Adipocyte (in vitro differentiated cells): ENCODE measurements around the gene NFKBIE.

Experiments used
- DNase-seq: peaks from one replicate; pipeline ENCODE4 v3.0.0-alpha.2; 2015; ENCODE audit warnings: low read depth
- H3K27me3 ChIP-seq: replicated peaks from 2 replicates; pipeline ENCODE4 v1.7.0; 2013; ENCODE audit warnings: mild to moderate bottlenecking, low read length, moderate library complexity; ENCODE audit not compliant: control insufficient read depth, insufficient read depth
- H3K36me3 ChIP-seq: 2 replicates; pipeline ENCODE4 v1.7.0; 2013; ENCODE audit warnings: low read length, mild to moderate bottlenecking, moderate library complexity; ENCODE audit not compliant: control insufficient read depth, insufficient read depth, severe bottlenecking
- H3K4me1 ChIP-seq: 2 replicates; pipeline ENCODE4 v1.7.0; 2013; ENCODE audit warnings: mild to moderate bottlenecking, low read length, moderate library complexity; ENCODE audit not compliant: control insufficient read depth, insufficient read depth
- H3K4me3 ChIP-seq: 2 replicates; pipeline ENCODE4 v1.7.0; 2013; ENCODE audit warnings: mild to moderate bottlenecking, low read length, moderate library complexity
- H3K9ac ChIP-seq: 2 replicates; pipeline ENCODE4 v1.7.0; 2013; ENCODE audit warnings: mild to moderate bottlenecking, low read length, moderate library complexity
- H3K9me3 ChIP-seq: 2 replicates; pipeline ENCODE4 v1.7.0; 2013; ENCODE audit warnings: mild to moderate bottlenecking, low read length, moderate library complexity; ENCODE audit not compliant: control insufficient read depth

Gene NFKBIE

GRCh38 chr6:44226368-44227147 is 38.8 kb downstream of the NFKBIE start:
- peaks cover 71% of the 10 kb centered on the region for H3K4me1 ChIP-seq
- no peak overlapping the region for H3K4me3 ChIP-seq
- H3K27me3 ChIP-seq: no peaks in the 10 kb centered on the region
- H3K9me3 ChIP-seq: no peaks in the 10 kb centered on the region
- DNase-seq: no peak
- peak overlapping the region; percentile 48 for H3K9ac ChIP-seq
- peaks cover 13% of the 10 kb centered on the region for H3K36me3 ChIP-seq

GRCh38 chr6:44225579-44226325 is 39.6 kb downstream of the NFKBIE start:
- Histone ChIP-seq H3K9me3 (no peaks in the 10 kb centered on the region), H3K4me3 (no peak overlapping the region), H3K4me1 (peaks cover 78% of the 10 kb centered on the region), H3K36me3 (peaks cover 10% of the 10 kb centered on the region), H3K27me3 (no peaks in the 10 kb centered on the region), H3K9ac (peak overlapping the region; percentile 48)
- DNase-seq: no peak

GRCh38 chr6:44224965-44225305 is 40.4 kb downstream of the NFKBIE start:
- no peaks in the 10 kb centered on the region for H3K27me3 ChIP-seq
- H3K9me3 ChIP-seq: no peaks in the 10 kb centered on the region
- peaks cover 4% of the 10 kb centered on the region for H3K36me3 ChIP-seq
- peaks cover 75% of the 10 kb centered on the region for H3K4me1 ChIP-seq
- DNase-seq: no peak
- H3K4me3 ChIP-seq: no peak overlapping the region
- no peak overlapping the region for H3K9ac ChIP-seq

GRCh38 chr6:44224029-44224964 is 41.1 kb downstream of the NFKBIE start:
- no peaks in the 10 kb centered on the region for H3K9me3 ChIP-seq
- peak overlapping the region; percentile 63 for H3K9ac ChIP-seq
- H3K36me3 ChIP-seq: no peaks in the 10 kb centered on the region
- no peaks in the 10 kb centered on the region for H3K27me3 ChIP-seq
- DNase-seq: peak; percentile 26
- H3K4me1 ChIP-seq: peaks cover 70% of the 10 kb centered on the region
- H3K4me3 ChIP-seq: peak overlapping the region; percentile 77

- Histone ChIP-seq H3K9me3 (no peaks in the 10 kb centered on the region), H3K9ac (peak within 1 kb of the TSS; percentile 68), H3K27me3 (no peaks in the 10 kb centered on the region), H3K4me1 (peaks cover 69% of the 10 kb centered on the region), H3K36me3 (no peaks in the 10 kb centered on the region), H3K4me3 (peak within 1 kb of the TSS; percentile 80)
- DNase-seq: peak; percentile 80
Observed at GRCh38 chr6:44223319-44224028, 41.9 kb downstream of the NFKBIE start, which contains the start of gene SLC29A1. Gene SLC29A1 (plus strand): TSS chr6:44223595. CDS start chr6:44227314, 3,719 bp downstream.

- Histone ChIP-seq H3K9me3 (no peaks in the 10 kb centered on the region), H3K36me3 (no peaks in the 10 kb centered on the region), H3K4me1 (peaks cover 69% of the 10 kb centered on the region), H3K4me3 (peak overlapping the region; percentile 80), H3K27me3 (no peaks in the 10 kb centered on the region), H3K9ac (peak overlapping the region; percentile 68)
- DNase-seq: no peak
Observed at GRCh38 chr6:44222486-44223318, 42.6 kb downstream of the NFKBIE start.

- peak overlapping the region; percentile 80 for H3K4me3 ChIP-seq
- H3K36me3 ChIP-seq: no peaks in the 10 kb centered on the region
- peak overlapping the region; percentile 60 for H3K9ac ChIP-seq
- H3K4me1 ChIP-seq: peaks cover 69% of the 10 kb centered on the region
- no peaks in the 10 kb centered on the region for H3K27me3 ChIP-seq
- H3K9me3 ChIP-seq: no peaks in the 10 kb centered on the region
- no peak for DNase-seq
Observed at GRCh38 chr6:44221961-44222335, 43.4 kb downstream of the NFKBIE start.

GRCh38 chr6:44221291-44221960 is 43.9 kb downstream of the NFKBIE start:
- DNase-seq: peak; percentile 84
- Histone ChIP-seq H3K9ac (peak overlapping the region; percentile 60), H3K27me3 (no peaks in the 10 kb centered on the region), H3K36me3 (no peaks in the 10 kb centered on the region), H3K4me3 (peak overlapping the region; percentile 68), H3K4me1 (peaks cover 69% of the 10 kb centered on the region), H3K9me3 (no peaks in the 10 kb centered on the region)

GRCh38 chr6:44220913-44221290 is 44.4 kb downstream of the NFKBIE start:
- no peak for DNase-seq
- peaks cover 63% of the 10 kb centered on the region for H3K4me1 ChIP-seq
- H3K36me3 ChIP-seq: no peaks in the 10 kb centered on the region
- H3K27me3 ChIP-seq: no peaks in the 10 kb centered on the region
- peak overlapping the region; percentile 36 for H3K9ac ChIP-seq
- H3K9me3 ChIP-seq: no peaks in the 10 kb centered on the region
- H3K4me3 ChIP-seq: no peak overlapping the region
